C4-2B (cell line): ENCODE data around the gene DUSP18.
"Not testable (repeated sequence)": the region's sequence is repeated elsewhere in the genome, so short reads cannot be mapped to it uniquely, and the experiment has no call there.

ENCODE experiments used
- H3K27ac ChIP-seq: fragments of 450-650 bp; 2 replicates; pipeline ENCODE4 v1.5.1; 2017
- CTCF ChIP-seq: fragments of 450-650 bp; conservative IDR thresholded peaks from 2 replicates; pipeline ENCODE4 v1.5.1; 2017; ENCODE audit warnings: mild to moderate bottlenecking
- ZFX ChIP-seq: fragments of 450-650 bp; IDR thresholded peaks from 2 replicates; pipeline ENCODE4 v1.6.1; 2017

DUSP18 gene

GRCh38 chr22:30636226-30637077, 31.2 kb downstream of the DUSP18 start:
- TF ChIP-seq CTCF (no peak), ZFX (no peak)
- peak overlapping the region; percentile 81 for H3K27ac ChIP-seq

DNA sequence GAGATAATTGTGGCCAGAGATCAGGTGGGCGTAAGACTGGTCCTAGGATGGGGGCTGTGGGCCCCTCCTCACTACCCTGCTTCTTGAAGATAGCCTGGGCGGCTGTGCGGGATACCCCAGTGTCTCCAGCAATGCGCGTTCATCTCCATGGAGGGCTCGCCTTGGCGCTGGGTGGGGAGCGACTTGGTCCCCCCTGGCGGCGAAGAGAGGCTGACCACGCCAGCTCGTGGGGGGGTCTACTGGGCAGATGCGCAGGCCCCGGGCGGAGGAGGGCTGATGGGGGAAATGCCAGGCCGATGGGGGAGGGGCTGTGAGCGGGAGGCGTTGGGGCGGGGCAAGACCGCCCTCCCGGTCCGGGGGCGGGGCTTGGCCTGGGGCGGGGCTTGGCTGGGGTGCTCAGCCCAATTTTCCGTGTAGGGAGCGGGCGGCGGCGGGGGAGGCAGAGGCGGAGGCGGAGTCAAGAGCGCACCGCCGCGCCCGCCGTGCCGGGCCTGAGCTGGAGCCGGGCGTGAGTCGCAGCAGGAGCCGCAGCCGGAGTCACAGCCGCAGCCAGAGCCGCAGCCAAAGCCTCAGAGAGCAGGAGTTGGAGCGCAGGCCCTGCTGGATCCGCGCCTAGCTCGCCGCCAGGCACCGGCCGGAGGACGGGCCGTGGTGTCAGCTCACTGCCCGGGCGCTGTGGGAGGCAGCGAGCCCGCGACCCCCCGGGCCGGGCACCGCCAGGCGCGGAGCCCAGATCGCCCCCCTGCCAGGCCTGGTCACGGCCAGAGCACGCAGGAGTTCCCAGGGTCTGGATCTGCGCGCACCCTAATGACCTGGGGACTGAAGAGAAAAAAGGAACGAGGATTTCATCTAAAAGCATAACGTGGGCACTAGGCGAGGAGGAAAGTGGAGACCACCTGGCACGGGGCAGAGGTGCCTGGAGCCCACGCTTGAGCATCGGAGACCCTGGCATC, 32.1 kb downstream of the DUSP18 start, which contains the start of gene SLC35E4:
TSS of gene SLC35E4 (plus strand) at position 509 of the 953 bp plus-strand sequence. CDS start 670 bp downstream, outside the sequence.
- peak within 1 kb of the TSS; percentile 81 for H3K27ac ChIP-seq
- TF ChIP-seq CTCF (no peak), ZFX (peak; percentile 67; the same call in 1 of the 2 replicates)

DNA sequence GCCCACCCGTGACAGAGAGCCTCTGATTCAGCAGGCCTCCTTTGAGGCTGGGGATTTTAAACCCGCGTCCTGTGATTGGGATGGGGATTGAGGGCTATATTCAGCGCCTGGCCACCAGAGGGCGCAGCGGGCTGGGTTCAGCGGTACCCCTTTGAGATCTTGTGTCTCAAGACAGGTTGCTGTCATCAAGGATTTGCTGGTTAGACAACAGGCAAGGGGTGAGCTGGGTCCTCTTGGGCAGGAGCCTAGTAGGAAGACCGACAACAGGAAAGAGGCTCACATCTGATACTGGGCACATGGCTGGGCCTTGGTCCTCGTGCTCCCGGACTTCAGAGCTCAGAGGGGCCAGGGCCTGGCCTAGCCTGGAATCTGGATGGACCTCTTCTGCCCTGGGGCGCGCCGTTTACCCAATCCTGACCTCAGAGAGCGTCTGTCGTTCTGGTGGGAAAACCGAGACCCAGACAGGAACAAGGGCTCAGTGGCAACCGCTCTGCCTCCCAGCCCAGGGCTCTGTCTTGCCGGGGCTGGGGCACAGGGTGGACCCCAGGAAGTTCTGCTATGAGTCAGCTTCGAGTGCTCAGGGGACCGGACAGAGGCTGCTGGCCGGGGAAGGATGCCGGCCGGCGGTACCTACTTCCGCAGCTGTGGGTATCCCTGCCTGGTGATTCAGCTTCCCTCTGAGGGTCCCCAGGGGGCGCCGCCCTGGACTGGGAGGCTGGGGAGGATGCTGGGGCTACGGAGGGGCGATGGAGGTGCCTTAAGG, 33.0 kb downstream of the DUSP18 start:
- peak; percentile 97 for TF ChIP-seq CTCF
- TF ChIP-seq ZFX, result no peak
- peak overlapping the region; percentile 81 for H3K27ac ChIP-seq

DNA sequence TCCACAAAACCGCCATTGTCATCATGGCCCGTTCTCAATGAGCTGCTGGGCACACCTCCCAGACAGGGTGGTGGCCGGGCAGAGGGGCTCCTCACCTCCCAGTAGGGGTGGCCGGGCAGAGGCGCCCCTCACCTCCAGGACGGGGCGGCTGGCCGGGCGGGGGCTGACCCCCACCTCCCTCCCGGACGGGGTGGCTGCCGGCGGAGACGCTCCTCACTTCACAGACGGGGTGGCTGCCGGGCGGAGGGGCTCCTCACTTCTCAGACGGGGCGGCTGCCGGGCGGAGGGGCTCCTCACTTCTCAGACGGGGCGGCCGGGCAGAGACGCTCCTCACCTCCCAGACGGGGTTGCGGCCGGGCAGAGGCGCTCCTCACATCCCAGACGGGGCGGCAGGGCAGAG, 36.2 kb downstream of the DUSP18 start:
- not testable (repeated sequence) for H3K27ac ChIP-seq

- H3K27ac ChIP-seq, result no peak overlapping the region
- TF ChIP-seq CTCF (no peak), ZFX (no peak)
Measured at GRCh38 chr22:30628491-30628890, 39.2 kb downstream of the DUSP18 start.

DNA sequence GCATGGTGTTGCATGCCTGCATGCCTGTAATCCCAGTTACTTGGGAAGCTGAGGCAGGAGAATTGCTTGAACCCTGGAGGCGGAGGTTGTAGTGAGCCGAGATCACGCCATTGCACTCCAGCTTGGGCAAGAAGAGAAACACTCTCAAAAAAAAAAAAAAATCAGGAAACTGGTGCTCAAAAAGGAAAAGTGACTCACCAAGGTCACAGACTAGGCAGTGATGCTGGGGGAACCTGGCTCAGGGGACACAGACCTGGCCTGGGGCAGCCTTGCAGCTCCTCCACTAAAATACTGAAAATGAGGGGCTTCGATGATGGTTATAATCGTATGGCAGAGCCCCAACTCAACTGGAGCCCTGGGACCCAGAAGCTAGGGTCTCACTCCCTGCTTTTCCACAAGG, 40.2 kb downstream of the DUSP18 start:
- no peak for TF ChIP-seq CTCF
- no peak for TF ChIP-seq ZFX
- H3K27ac ChIP-seq, result no peak overlapping the region

- H3K27ac ChIP-seq, result no peak overlapping the region
- TF ChIP-seq ZFX, result no peak
- no peak for TF ChIP-seq CTCF
Measured at GRCh38 chr22:30626413-30626812, 41.3 kb downstream of the DUSP18 start.

- not testable (repeated sequence) for H3K27ac ChIP-seq
Measured at GRCh38 chr22:30619909-30620308, 47.8 kb downstream of the DUSP18 start.
